ENCODE data around the gene PTPRM.

DNA sequence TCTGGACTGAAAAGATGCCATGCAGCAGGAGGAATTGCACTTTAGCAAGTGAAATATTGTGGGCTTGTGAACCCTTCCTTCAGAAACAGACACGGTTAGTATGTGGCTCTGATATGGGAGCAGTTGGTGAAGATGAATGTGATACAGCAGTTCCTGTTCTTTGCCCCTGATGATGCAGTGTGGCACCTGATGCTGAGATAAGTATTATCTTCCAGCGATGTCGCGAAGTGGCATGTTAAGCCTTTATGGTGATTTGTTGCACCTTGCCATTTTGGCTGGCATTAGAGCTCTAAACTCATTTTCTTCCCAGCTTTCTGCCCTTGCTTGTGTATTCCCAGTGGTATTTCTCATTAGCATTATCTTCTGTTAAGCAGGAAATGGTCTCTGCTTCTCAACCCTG, 600.6 kb downstream of the PTPRM start:
- TF ChIP-seq POLR2AphosphoS5 (IDR thresholded peaks at IDR 0.05; ENCODE audit: low read depth) (no peak), CTCF (conservative IDR thresholded peaks at IDR 0.05; ENCODE audit: low read depth in 2 of 2) (no peak), EZH2 (IDR thresholded peaks at IDR 0.05; ENCODE audit: low read depth, unreplicated experiment) (no peak), EZH2phosphoT487 (IDR thresholded peaks at IDR 0.05; ENCODE audit: unreplicated experiment) (no peak), STAT1 (IDR thresholded peaks at IDR 0.05; ENCODE audit: unreplicated experiment) (no peak), JUNB (IDR thresholded peaks at IDR 0.05; ENCODE audit: unreplicated experiment) (no peak), CREB1 (CRISPR knock-in tag; IDR thresholded peaks at IDR 0.05; ENCODE audit: low read depth) (no peak), ZNF114 (CRISPR knock-in tag; IDR thresholded peaks at IDR 0.05) (no peak), ZNF462 (CRISPR knock-in tag; IDR thresholded peaks at IDR 0.05) (no peak), NANOG (IDR thresholded peaks at IDR 0.05; ENCODE audit: borderline replicate concordance) (no peak)
- TF ChIP-seq, protein P1, sequence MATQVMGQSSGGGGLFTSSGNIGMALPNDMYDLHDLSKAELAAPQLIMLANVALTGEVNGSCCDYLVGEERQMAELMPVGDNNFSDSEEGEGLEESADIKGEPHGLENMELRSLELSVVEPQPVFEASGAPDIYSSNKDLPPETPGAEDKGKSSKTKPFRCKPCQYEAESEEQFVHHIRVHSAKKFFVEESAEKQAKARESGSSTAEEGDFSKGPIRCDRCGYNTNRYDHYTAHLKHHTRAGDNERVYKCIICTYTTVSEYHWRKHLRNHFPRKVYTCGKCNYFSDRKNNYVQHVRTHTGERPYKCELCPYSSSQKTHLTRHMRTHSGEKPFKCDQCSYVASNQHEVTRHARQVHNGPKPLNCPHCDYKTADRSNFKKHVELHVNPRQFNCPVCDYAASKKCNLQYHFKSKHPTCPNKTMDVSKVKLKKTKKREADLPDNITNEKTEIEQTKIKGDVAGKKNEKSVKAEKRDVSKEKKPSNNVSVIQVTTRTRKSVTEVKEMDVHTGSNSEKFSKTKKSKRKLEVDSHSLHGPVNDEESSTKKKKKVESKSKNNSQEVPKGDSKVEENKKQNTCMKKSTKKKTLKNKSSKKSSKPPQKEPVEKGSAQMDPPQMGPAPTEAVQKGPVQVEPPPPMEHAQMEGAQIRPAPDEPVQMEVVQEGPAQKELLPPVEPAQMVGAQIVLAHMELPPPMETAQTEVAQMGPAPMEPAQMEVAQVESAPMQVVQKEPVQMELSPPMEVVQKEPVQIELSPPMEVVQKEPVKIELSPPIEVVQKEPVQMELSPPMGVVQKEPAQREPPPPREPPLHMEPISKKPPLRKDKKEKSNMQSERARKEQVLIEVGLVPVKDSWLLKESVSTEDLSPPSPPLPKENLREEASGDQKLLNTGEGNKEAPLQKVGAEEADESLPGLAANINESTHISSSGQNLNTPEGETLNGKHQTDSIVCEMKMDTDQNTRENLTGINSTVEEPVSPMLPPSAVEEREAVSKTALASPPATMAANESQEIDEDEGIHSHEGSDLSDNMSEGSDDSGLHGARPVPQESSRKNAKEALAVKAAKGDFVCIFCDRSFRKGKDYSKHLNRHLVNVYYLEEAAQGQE (IDR thresholded peaks at IDR 0.05; ENCODE audit: unreplicated experiment): no peak
- TF ChIP-seq, protein P2, sequence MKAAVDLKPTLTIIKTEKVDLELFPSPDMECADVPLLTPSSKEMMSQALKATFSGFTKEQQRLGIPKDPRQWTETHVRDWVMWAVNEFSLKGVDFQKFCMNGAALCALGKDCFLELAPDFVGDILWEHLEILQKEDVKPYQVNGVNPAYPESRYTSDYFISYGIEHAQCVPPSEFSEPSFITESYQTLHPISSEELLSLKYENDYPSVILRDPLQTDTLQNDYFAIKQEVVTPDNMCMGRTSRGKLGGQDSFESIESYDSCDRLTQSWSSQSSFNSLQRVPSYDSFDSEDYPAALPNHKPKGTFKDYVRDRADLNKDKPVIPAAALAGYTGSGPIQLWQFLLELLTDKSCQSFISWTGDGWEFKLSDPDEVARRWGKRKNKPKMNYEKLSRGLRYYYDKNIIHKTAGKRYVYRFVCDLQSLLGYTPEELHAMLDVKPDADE (IDR thresholded peaks at IDR 0.05): no peak
